ENCODE measurements around the gene TMEM17.

TMEM17 gene

DNA sequence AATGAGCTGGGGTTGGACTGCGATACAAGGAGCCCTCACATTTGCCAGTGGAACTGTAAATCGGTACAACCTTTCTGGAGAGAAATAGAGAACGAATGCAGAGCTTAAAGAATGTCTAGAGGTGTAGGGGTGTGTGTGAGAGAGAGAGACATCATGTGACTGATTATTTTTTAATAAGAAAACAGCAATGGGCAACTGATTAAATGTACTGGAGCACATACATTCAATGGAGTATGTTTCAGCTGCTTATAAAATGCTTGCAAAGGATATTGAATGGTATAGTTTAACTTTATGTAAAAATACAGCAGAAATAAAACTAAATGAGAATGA is 391 bp upstream of the TMEM17 start:
- DNase-seq (ENCODE audit: low read depth): no peak

GRCh38 chr2:62505109-62505749 is 766 bp downstream of the TMEM17 start:
- DNase-seq (ENCODE audit: low read depth): no peak

GRCh38 chr2:62504657-62505056 is 1.3 kb downstream of the TMEM17 start:
- DNase-seq (ENCODE audit: low read depth): no peak

DNA sequence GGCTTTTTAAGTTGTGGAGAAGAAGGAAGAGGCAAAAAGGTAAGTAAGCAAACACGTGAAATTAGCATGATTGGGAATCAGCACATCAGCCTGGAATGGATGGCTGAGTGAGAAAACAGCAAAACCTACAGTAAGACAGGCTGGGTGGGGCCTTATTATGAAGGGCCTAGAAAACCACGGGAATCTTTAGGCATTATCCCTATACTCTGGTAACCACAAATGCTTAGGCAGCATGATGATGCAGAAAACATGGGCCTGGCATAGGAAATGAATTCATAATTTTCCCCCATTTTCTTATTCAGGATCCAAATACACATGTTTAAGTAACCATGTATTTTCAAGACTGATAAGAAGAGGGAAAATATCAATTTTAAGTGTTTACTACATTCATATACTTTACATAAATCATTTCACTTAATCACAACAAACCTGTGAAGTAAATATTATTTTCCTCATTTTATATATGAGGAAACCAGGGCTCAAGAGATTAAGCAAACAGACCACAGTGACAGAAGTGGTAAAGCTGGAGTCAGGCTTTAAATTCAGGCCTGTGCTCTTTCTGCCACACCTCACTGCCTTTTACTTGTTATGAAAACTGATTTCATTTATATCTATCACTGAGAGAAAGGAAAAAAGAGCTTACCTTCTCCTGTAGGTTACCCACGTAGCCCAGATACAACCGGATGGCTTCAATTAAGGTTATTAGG is 4.0 kb downstream of the TMEM17 start:
- DNase-seq (ENCODE audit: low read depth): no peak

GRCh38 chr2:62501069-62501468 is 4.9 kb downstream of the TMEM17 start:
- no peak for DNase-seq (ENCODE audit: low read depth)

DNA sequence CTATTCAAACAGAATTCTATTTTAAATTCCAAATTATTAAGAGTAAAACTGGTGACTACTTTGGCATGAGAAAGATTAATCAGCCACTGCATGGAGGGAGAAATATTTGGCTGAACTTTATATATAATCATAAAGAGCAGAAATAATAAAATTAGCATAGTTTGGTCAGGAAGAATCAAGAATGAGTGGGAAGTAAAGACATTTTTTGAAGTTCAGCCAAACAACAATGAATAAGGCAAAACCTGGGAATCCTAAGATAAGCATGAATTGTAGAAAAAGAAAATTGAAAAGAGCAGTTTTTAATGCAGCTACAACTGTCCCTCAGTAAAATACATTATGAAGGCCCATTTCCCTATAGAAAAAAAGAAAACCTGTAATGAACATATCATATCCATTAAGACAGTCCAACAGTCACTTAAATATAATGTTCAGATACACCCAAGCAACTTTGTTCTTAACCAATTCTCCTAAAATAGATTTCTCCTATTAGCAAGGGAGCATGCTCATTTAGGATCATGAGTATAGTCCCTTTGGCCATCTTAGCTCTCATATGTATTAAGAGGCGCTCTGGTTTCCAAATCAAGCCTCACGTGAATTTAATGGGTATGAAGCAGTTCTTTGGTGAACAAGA is 6.5 kb downstream of the TMEM17 start:
- DNase-seq (ENCODE audit: low read depth): no peak

DNA sequence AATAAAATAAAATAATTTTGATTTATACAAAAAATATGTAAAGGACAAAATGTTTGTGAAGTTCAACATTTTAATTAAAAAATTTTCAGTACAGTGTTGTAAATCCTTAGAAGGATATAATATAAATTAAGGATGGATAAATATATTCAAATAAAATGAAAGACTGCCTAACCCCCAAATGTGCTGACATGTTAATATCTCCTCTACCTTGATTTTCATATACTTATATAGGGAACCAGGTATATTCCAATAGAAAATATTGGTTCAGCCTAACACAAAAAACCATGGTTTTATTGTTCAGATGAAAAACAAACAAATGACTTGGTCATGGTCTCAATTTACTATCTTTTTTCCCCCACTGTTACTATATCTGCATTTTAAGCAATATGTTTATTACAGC is 7.3 kb downstream of the TMEM17 start:
- no peak for DNase-seq (ENCODE audit: low read depth)

GRCh38 chr2:62495761-62496160 is 10.2 kb downstream of the TMEM17 start:
- DNase-seq (ENCODE audit: low read depth): no peak

- no peak for DNase-seq (ENCODE audit: low read depth)
These were observed 13.9 kb downstream of the TMEM17 start for GRCh38 chr2:62492048-62492447.

DNA sequence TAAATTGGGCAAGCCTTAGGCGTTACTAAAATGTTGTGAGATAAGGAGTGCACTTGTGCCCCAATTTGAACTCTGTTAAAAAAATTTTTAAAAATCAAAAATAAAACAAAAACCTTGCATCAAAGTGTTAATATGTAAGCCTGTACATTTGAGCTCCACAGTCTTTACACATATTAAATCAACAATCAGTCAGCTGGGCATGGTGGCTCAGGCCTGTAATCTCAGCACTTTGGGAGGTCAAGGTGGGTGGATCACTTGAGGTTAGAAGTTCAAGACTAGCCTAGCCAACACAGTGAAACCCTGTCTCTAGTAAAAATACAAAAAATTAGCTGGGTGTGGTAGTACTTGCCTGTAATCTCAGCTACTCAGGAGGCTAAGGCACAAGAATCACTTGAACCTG is 16.3 kb downstream of the TMEM17 start:
- no peak for DNase-seq (ENCODE audit: low read depth)

DNA sequence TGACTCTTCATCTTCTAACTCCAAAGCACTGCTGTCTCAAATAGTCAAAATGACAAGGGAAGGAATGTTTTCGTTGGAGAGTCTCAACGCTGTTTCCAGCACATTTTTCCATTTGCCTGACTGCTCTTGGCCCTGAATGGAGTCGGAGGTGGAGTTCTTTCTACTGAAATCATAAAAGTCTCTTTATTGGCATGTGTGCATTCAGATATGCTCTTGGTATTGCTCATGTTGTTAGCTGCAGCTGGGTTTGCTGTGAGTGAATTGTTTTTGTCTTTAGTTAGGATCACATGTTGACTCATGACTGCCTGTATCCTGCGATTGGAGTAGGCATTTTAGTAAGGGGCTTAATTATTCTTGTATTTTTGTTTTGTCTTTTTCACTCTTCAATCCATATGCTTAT is 16.8 kb downstream of the TMEM17 start:
- no peak for DNase-seq (ENCODE audit: low read depth)

DNA sequence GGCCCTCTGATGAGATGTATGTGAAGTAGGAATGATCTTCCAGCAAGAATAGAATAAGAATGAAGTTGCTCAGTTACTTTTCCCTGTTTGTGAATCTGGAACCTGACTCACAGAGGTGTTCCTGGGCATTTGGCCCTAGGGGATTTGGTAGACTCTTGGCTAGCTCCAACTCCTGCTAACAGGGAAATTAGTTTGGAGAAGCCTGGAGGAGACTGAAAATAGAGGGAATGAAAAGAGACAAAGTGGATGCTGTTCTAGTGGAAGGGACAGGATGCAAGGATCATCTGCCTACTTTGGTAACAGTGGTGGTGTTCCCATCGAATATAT is 19.6 kb downstream of the TMEM17 start:
- DNase-seq (ENCODE audit: low read depth): no peak

- no peak for DNase-seq (ENCODE audit: low read depth)
These were observed 20.1 kb downstream of the TMEM17 start for GRCh38 chr2:62485761-62486438.

DNA sequence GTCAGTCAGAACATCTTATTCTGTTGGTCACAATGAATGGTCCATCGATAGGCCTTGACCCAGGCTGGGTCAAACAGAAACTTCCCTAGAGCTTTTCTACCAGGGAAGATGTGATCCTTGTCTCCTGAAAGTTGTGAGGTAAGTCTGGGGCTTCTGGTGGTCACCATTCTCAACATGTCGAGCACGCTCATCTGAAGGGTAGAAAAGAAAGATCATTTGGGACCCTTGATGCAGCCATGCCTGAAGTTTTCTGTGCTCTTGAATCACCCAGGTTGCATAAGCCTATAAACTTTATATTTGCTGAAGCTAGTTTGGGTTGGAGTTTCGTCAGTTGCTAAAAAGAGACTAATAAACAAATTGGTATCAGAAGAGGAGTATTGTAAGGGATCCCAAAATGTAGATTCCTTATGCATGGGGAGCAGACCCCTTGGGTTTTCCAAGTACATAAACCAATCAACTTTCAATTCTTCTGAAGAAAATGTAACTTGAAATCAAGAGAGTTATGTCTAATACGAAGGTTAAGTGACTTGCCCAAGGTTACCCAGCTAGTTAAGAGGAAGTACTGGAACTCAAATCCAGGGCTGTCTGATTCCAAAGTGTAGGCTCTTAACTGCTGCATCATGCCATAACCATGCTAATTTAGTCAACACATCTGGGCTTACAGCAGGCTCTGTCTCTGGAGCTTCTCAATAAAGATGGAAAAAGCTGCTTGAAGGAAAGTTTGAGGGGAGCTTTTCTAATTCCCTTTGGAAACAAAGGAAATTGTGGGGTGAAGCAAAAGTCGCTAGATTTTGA is 23.2 kb downstream of the TMEM17 start:
- no peak for DNase-seq (ENCODE audit: low read depth)

- DNase-seq (ENCODE audit: low read depth): no peak
These were observed 26.1 kb downstream of the TMEM17 start for GRCh38 chr2:62479917-62480316.

GRCh38 chr2:62478093-62478580 is 27.9 kb downstream of the TMEM17 start:
- no peak for DNase-seq (ENCODE audit: low read depth)

GRCh38 chr2:62477573-62477972 is 28.4 kb downstream of the TMEM17 start:
- DNase-seq (ENCODE audit: low read depth): no peak

DNA sequence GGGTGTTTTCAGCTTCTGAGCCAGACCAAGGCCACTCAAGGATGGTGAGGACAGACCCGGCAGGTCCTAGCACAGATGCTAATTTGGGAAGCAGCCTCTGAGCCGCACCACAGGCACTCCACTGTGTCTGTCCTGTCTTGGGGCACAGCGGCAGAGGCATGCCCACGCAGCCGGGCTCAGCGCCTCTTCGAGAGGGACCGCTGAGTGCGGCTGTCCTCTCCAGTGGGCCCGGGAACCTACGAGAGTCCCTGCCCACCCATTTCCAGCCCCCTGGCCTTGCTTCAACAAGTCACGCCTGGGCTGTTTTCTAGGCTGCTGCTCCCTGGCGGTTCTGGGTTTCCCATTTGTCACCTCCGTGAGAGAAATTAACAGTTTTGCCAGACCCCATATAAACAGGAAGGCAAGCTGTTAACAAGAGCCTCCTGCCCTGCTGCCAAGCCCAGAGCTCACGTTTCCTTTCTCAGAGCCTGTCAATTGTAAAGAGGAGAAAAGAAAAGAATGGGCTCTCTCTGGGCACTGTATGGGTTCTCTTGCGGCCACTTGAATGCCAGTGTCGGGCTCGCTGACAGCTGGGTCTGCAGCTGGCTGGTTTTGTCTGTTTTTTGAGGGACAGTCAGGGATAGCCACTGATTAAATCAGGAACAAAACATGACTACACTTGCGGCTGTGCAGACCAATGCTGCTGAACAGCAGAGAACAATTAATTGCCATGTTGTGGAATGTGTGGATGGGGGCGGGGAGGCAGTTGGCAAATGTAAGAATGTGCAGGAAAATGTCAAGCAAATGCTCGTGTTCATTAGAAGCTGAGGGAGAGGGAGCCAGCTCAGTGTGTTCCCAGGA is 30.6 kb downstream of the TMEM17 start:
- DNase-seq (ENCODE audit: low read depth): no peak

DNA sequence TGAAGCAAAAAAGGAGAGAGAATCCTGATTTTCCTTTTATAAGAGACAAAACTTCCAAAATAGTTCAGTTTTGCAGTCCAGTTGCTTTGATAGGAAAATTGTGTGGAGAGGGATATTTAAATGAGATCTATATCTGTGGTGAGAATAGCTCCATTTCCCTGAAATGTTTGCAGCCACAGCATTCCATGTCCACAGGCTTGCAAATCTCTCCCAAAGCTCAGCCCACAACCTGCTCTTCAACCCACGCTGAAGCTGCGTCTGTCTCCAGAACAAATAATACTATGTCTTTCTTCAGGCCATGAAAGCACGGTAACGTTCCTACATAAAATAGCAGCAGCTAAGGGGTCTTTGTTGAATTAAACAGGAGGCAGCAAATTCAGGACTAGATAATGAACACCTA is 31.8 kb downstream of the TMEM17 start:
- no peak for DNase-seq (ENCODE audit: low read depth)

- DNase-seq (ENCODE audit: low read depth): no peak
These were observed 32.7 kb downstream of the TMEM17 start for GRCh38 chr2:62473246-62473827.

DNA sequence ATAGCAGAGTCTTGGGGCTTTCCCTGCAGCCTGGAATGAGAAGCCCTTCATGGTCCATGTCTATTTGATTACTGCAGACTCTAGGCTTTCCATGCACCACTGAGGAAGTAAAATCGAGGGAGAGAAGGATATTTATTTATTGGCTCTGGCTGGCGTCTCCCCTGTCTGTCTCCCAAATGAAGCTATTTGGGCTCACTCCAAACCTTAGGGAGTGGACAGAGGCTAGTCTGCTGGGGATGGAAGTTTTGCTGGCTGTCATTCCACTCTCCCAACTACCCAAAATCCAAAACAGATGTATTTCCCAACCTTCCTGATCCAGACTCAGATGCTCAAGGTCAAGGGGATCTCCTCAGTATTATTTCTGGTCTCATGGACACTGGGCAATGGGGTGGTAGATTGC is 33.7 kb downstream of the TMEM17 start:
- DNase-seq (ENCODE audit: low read depth): no peak
